Type B pancreatic cell (in vitro differentiated cells): ENCODE measurements around the gene MAFB. TPM values are rescaled to one million over a fixed set of nuclear protein-coding genes. Genes with fewer than 3 reads are reported as not detected.

ENCODE experiments used
- DNase-seq: peaks from one replicate; pipeline ENCODE4 v3.0.0; 2021; ENCODE audit warnings: mixed read lengths; ENCODE audit not compliant: unreplicated experiment; ENCODE audit errors: extremely low spot score
- H3K27ac Mint-ChIP-seq: 2 replicates; pipeline ENCODE4 v1.8.0; 2021; ENCODE audit warnings: mild to moderate bottlenecking, mixed read lengths
- H3K27me3 Mint-ChIP-seq: 2 replicates; pipeline ENCODE4 v1.8.0; 2021; ENCODE audit warnings: mixed read lengths
- H3K36me3 Mint-ChIP-seq: 2 replicates; pipeline ENCODE4 v1.8.0; 2021; ENCODE audit warnings: mixed read lengths
- H3K4me1 Mint-ChIP-seq: one replicate; pipeline ENCODE4 v1.8.0; 2021; ENCODE audit warnings: mixed read lengths; ENCODE audit not compliant: unreplicated experiment
- H3K4me3 Mint-ChIP-seq: 2 replicates; pipeline ENCODE4 v1.8.0; 2021; ENCODE audit warnings: mild to moderate bottlenecking, mixed read lengths
- H3K9me3 Mint-ChIP-seq: 2 replicates; pipeline ENCODE4 v1.8.0; 2021; ENCODE audit warnings: mixed read lengths
- CTCF ChIP-seq: fragments of 200-600 bp; sonication (generic); conservative IDR thresholded peaks from 2 replicates; pipeline ENCODE4 v1.5.0; 2021; ENCODE audit warnings: antibody characterized with exemption, mild to moderate bottlenecking
- total RNA-seq: library from RNA; stranded (reverse); gene quantifications from 2 replicates; pipeline ENCODE4 v1.2.1, GENCODE V29; 2021; ENCODE audit warnings: low replicate concordance

Gene MAFB
- total RNA-seq, 1 donor from 2014 or later, result 114 TPM

- Mint-ChIP-seq H3K4me3 (peak overlapping the region; percentile 96), H3K27me3 (peaks cover 82% of the 10 kb centered on the region), H3K36me3 (peaks cover 38% of the 10 kb centered on the region), H3K4me1 (peaks cover 28% of the 10 kb centered on the region), H3K9me3 (no peaks in the 10 kb centered on the region), H3K27ac (peak overlapping the region; percentile 97)
- no peak for DNase-seq
- TF ChIP-seq CTCF, result no peak
Measured at GRCh38 chr20:40688129-40689099, 622 bp downstream of the MAFB start.

- peaks cover 35% of the 10 kb centered on the region for H3K4me1 Mint-ChIP-seq
- H3K27ac Mint-ChIP-seq, result peak overlapping the region; percentile 84
- TF ChIP-seq CTCF, result no peak
- peak overlapping the region; percentile 96 for H3K4me3 Mint-ChIP-seq
- DNase-seq, result no peak
- H3K9me3 Mint-ChIP-seq, result no peaks in the 10 kb centered on the region
- peaks cover 34% of the 10 kb centered on the region for H3K36me3 Mint-ChIP-seq
- H3K27me3 Mint-ChIP-seq, result peaks cover 80% of the 10 kb centered on the region
Measured at GRCh38 chr20:40687384-40688128, 1.5 kb downstream of the MAFB start.

DNA sequence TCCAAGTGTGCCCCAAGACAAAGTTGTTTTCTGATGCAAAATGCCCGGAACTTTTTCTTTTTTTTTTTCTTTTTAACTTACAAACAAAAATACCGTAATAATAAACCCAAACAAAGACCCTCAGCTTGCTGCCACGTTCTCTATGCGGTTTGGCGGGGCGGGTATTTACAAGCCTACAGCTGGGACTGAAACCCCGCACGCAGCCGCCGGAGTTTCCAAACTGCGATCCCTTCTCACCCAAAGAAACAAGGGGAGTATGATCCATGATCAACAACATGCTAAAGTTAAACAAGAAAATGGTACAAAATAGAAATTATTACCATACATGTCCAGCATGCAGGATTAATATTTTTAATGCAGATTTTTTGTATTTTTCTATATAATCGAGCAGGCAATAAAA, 2.1 kb downstream of the MAFB start:
- Mint-ChIP-seq H3K9me3 (no peaks in the 10 kb centered on the region), H3K4me3 (peak overlapping the region; percentile 96), H3K27me3 (peaks cover 80% of the 10 kb centered on the region), H3K27ac (peak overlapping the region; percentile 84), H3K4me1 (peaks cover 33% of the 10 kb centered on the region), H3K36me3 (peaks cover 30% of the 10 kb centered on the region)
- TF ChIP-seq CTCF, result no peak
- DNase-seq, result no peak

- peak overlapping the region; percentile 96 for H3K4me3 Mint-ChIP-seq
- peaks cover 28% of the 10 kb centered on the region for H3K36me3 Mint-ChIP-seq
- TF ChIP-seq CTCF, result no peak
- no peaks in the 10 kb centered on the region for H3K9me3 Mint-ChIP-seq
- peaks cover 80% of the 10 kb centered on the region for H3K27me3 Mint-ChIP-seq
- no peak for DNase-seq
- H3K27ac Mint-ChIP-seq, result peak overlapping the region; percentile 84
- H3K4me1 Mint-ChIP-seq, result peaks cover 32% of the 10 kb centered on the region
Measured at GRCh38 chr20:40686434-40686882, 2.6 kb downstream of the MAFB start.

DNA sequence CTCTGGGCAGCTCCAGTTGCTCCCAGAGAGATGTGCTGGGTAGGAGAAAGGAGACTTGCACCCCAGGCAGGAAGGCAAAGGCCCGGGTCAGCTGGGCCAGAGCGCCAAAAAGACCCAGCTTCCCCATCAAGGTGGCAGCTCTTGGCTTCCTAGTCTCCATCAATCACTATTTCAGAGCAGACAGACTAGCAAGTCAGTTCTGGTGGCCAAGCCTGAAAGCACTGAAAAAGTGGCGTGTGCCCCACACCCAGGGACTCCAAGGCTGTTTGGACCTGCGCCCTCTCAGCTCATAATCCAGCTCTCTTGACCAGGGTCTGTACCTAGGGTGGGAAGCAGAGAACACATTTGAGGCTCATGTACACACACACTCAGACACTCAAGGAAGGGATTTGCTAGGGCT, 3.7 kb downstream of the MAFB start:
- Mint-ChIP-seq H3K9me3 (no peaks in the 10 kb centered on the region), H3K4me1 (peaks cover 32% of the 10 kb centered on the region), H3K27ac (peak overlapping the region; percentile 75), H3K36me3 (peaks cover 28% of the 10 kb centered on the region), H3K4me3 (peak overlapping the region; percentile 96), H3K27me3 (peaks cover 77% of the 10 kb centered on the region)
- DNase-seq, result no peak
- no peak for TF ChIP-seq CTCF
